Parathyroid adenoma (tissue), 2 donors: Measurements from ENCODE around the gene KLRF1.

Experiments
- H2AFZ ChIP-seq: fragments of 300-600 bp; sonication (generic); one replicate; pipeline ENCODE4 v1.7.0; 2017; ENCODE audit warnings: antibody characterized with exemption, mild to moderate bottlenecking
- H3K27ac ChIP-seq: fragments of 300-600 bp; sonication (generic); one replicate; pipeline ENCODE4 v1.7.0; 2017
- H3K27me3 ChIP-seq: fragments of 300-600 bp; sonication (generic); one replicate; pipeline ENCODE4 v1.7.0; 2017; ENCODE audit warnings: low read length; ENCODE audit not compliant: control insufficient read depth, insufficient read depth
- H3K36me3 ChIP-seq: fragments of 300-600 bp; sonication (generic); one replicate; pipeline ENCODE4 v1.7.0; 2017; ENCODE audit warnings: low read length; ENCODE audit not compliant: control insufficient read depth, insufficient read depth
- H3K4me1 ChIP-seq: fragments of 300-600 bp; sonication (generic); one replicate; pipeline ENCODE4 v1.7.0; 2017; ENCODE audit warnings: control low read depth
- H3K4me2 ChIP-seq: fragments of 300-600 bp; sonication (generic); one replicate; pipeline ENCODE4 v1.7.0; 2017; ENCODE audit warnings: low read length
- H3K4me3 ChIP-seq: fragments of 300-600 bp; sonication (generic); one replicate; pipeline ENCODE4 v1.7.0; 2017; ENCODE audit warnings: low read depth, low read length
- H3K79me2 ChIP-seq: fragments of 300-600 bp; sonication (generic); one replicate; pipeline ENCODE4 v1.7.0; 2017; ENCODE audit warnings: control low read depth
- H3K9ac ChIP-seq: fragments of 300-600 bp; sonication (generic); one replicate; pipeline ENCODE4 v1.7.0; 2017; ENCODE audit warnings: mild to moderate bottlenecking
- H3K9me3 ChIP-seq: fragments of 300-600 bp; sonication (generic); one replicate; pipeline ENCODE4 v1.7.0; 2017; ENCODE audit warnings: low read length; ENCODE audit not compliant: control insufficient read depth
- TF ChIP-seq, protein P1 (sequence below): fragments of 300-600 bp; sonication (generic); IDR thresholded peaks from one replicate; pipeline ENCODE4 v1.7.0; 2017; ENCODE audit warnings: antibody characterized with exemption, mild to moderate bottlenecking
- donor health status: primary hyperparathyroidism.

Gene KLRF1

DNA sequence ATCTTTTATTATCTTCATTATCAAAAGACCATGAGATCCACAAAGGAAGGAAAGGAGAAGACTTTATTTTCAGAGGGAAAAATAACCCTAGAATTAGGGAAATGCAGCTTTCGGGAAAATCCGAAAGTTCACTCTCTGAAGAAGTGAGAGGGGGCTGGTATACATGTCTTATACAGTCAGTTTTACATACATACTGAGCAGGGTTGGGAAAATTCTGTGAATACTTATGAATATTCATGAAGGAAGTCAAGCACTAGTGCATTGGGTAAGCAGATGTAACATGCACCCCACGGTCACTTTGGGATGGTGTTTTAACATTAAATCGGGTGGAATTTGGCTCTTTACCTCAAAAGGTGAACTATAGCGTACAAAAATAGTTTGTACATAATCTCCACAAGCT lies 15.7 kb upstream of the KLRF1 start:
- no peak overlapping the region for H3K4me2 ChIP-seq
- H3K9ac ChIP-seq, result no peak overlapping the region
- H3K4me3 ChIP-seq, result no peak overlapping the region
- H2AFZ ChIP-seq, result no peak overlapping the region
- H3K9me3 ChIP-seq, result no peaks in the 10 kb centered on the region
- H3K4me1 ChIP-seq, result no peaks in the 10 kb centered on the region
- H3K27me3 ChIP-seq, result no peaks in the 10 kb centered on the region
- TF ChIP-seq, protein P1, sequence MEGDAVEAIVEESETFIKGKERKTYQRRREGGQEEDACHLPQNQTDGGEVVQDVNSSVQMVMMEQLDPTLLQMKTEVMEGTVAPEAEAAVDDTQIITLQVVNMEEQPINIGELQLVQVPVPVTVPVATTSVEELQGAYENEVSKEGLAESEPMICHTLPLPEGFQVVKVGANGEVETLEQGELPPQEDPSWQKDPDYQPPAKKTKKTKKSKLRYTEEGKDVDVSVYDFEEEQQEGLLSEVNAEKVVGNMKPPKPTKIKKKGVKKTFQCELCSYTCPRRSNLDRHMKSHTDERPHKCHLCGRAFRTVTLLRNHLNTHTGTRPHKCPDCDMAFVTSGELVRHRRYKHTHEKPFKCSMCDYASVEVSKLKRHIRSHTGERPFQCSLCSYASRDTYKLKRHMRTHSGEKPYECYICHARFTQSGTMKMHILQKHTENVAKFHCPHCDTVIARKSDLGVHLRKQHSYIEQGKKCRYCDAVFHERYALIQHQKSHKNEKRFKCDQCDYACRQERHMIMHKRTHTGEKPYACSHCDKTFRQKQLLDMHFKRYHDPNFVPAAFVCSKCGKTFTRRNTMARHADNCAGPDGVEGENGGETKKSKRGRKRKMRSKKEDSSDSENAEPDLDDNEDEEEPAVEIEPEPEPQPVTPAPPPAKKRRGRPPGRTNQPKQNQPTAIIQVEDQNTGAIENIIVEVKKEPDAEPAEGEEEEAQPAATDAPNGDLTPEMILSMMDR, result no peak
- no peaks in the 10 kb centered on the region for H3K79me2 ChIP-seq
- no peaks in the 10 kb centered on the region for H3K36me3 ChIP-seq
- H3K27ac ChIP-seq, result no peak overlapping the region

DNA sequence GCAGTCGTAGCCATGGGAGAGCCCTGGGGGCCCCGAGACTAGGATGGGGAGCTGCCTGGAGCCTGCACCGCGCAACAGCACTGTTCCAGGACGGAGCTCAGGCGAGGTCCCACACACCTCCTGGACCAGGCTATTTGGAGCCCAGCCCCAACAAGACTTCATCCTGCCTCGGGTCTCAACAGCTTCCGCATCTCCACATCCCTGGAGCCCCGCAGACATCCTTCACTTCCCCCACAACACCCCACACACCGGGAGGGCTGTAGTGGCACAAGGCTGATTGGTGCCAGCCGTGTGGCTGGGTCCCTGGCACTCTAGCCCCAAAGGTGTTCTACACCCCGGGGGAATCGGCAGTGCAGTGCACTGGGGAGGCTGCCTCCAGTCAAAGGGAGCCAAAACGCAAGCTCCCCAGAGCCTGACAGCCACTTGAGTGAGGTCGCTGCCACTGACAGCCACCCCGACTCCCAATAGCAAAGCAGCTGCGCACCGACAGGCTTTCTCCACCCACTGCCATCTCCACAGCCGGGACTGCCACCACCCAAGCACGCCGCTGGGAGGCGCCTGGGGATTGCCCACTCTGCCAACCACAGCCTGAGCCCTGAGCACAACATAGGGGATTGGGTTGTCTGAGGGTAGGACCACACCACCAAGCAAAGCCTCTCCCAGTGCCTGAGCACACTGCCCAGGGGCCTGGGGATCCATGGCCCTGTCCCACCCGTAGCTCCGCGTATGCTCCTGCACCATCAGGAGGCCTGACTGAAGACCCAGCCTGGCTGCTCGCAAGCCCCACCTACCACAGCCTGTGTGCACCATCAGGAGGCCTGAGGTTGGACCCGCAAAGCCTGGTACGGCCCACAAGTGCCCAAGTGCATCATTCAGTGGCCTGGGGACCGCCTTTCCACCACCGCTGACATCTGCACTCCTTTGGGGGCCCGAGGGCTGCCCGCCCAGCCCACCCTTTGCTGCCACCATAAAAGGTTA lies 13.2 kb upstream of the KLRF1 start:
- Histone ChIP-seq H3K27ac (no peak overlapping the region), H3K4me3 (no peak overlapping the region), H3K9ac (no peak overlapping the region), H3K9me3 (no peaks in the 10 kb centered on the region), H3K27me3 (no peaks in the 10 kb centered on the region), H3K36me3 (no peaks in the 10 kb centered on the region), H2AFZ (no peak overlapping the region), H3K4me1 (no peaks in the 10 kb centered on the region), H3K79me2 (no peaks in the 10 kb centered on the region), H3K4me2 (no peak overlapping the region)
- TF ChIP-seq, protein P1, result peak; percentile 41

DNA sequence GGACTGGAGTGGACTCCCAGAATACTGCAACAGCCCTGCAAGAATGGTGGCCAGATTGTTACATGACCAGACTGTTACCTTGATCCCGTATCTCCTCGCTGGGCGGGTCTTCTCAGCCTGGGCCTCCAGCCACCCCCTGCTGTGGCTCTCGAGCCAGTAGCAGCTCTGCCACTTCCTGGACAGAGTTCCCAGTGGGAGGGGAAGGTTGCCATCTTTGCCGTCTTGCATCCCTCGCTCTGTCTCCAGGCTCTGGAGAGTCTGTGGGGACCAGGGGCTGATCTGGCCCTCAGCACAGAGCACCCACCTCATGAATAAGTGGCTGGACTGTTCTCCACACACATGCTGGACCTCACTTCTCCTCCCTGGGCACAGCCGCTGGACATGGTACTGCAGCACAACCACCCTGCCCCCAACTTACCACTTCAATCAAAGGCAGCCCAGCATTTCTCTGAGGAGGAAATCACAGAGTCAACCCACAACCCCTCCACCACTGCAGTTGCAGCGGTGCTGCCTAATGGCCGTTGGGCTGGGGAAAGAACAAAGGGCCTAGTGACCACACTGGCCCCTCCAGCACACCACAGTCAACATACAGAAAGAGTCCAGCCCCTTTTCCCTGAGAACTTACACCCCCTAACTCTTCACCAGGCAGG lies 6.9 kb upstream of the KLRF1 start:
- Histone ChIP-seq H3K36me3 (no peaks in the 10 kb centered on the region), H3K9ac (no peak overlapping the region), H3K27ac (no peak overlapping the region), H3K4me3 (no peak overlapping the region), H3K4me1 (no peaks in the 10 kb centered on the region), H3K4me2 (no peak overlapping the region), H2AFZ (no peak overlapping the region), H3K27me3 (no peaks in the 10 kb centered on the region), H3K79me2 (no peaks in the 10 kb centered on the region), H3K9me3 (no peaks in the 10 kb centered on the region)
- TF ChIP-seq, protein P1, result no peak

- Histone ChIP-seq H2AFZ (no peak overlapping the region), H3K36me3 (no peaks in the 10 kb centered on the region), H3K9ac (no peak overlapping the region), H3K27me3 (no peaks in the 10 kb centered on the region), H3K9me3 (no peaks in the 10 kb centered on the region), H3K79me2 (no peaks in the 10 kb centered on the region), H3K4me3 (no peak overlapping the region), H3K4me2 (no peak overlapping the region), H3K27ac (no peak overlapping the region), H3K4me1 (no peaks in the 10 kb centered on the region)
- TF ChIP-seq, protein P1, result no peak
Measured at GRCh38 chr12:9829483-9829882, 2.2 kb downstream of the KLRF1 start.
